DND-41 (cell line): ENCODE data around the gene MFAP2.

Source experiments
- ATAC-seq: fragments of 200-7000 bp; cut with Tn5 transposase; 3 replicates; pipeline ENCODE4 v1.9.1; 2021; ENCODE audit warnings: low read depth; ENCODE audit not compliant: insufficient read depth
- DNase-seq: peaks from one replicate; pipeline ENCODE4 v3.0.0-alpha.2; 2020
- H2AFZ ChIP-seq: 2 replicates; pipeline ENCODE4 v1.6.0; 2012; ENCODE audit warnings: low read depth, low read length
- H3K27ac ChIP-seq: 2 replicates; pipeline ENCODE4 v1.5.1; 2012; ENCODE audit warnings: low read length, inconsistent platforms
- H3K27me3 ChIP-seq: fragments of 200-600 bp; sonication (generic); 2 replicates; pipeline ENCODE4 v1.6.0; 2012; ENCODE audit warnings: low read length, mild to moderate bottlenecking, inconsistent platforms; ENCODE audit not compliant: insufficient read depth, poor library complexity
- H3K36me3 ChIP-seq: 2 replicates; pipeline ENCODE4 v1.5.1; 2012; ENCODE audit warnings: low read length, inconsistent platforms; ENCODE audit not compliant: insufficient read depth
- H3K4me1 ChIP-seq: 2 replicates; pipeline ENCODE4 v1.5.1; 2012; ENCODE audit warnings: mild to moderate bottlenecking, low read length; ENCODE audit not compliant: insufficient read depth
- H3K4me2 ChIP-seq: 2 replicates; pipeline ENCODE4 v1.6.0; 2012; ENCODE audit warnings: mild to moderate bottlenecking, moderate library complexity, low read length, inconsistent platforms; ENCODE audit not compliant: insufficient read depth
- H3K4me3 ChIP-seq, 2 experiments: fragments of 200-600 bp in 1 of 2; shearing (Covaris generic) in 1 of 2; 2 replicates each; pipeline ENCODE4 v1.5.1; 2012 to 2016; ENCODE audit warnings: inconsistent platforms in 2 of 2, low read length in 2 of 2, mild to moderate bottlenecking in 2 of 2, low read depth in 1 of 2, moderate library complexity in 1 of 2
- H3K79me2 ChIP-seq: 2 replicates; pipeline ENCODE4 v1.6.0; 2012; ENCODE audit warnings: low read length, inconsistent platforms; ENCODE audit not compliant: insufficient read depth
- H3K9ac ChIP-seq: 2 replicates; pipeline ENCODE4 v1.6.0; 2012; ENCODE audit warnings: low read depth, mild to moderate bottlenecking, inconsistent platforms, low read length, moderate library complexity
- H3K9me3 ChIP-seq: 2 replicates; pipeline ENCODE4 v1.5.1; 2012; ENCODE audit warnings: low read length, moderate library complexity, mild to moderate bottlenecking, inconsistent platforms; ENCODE audit not compliant: insufficient read depth, severe bottlenecking
- H4K20me1 ChIP-seq: 2 replicates; pipeline ENCODE4 v1.6.0; 2012; ENCODE audit warnings: low read length; ENCODE audit not compliant: insufficient read depth
- CTCF ChIP-seq: IDR thresholded peaks from 2 replicates; pipeline ENCODE4 v1.5.1; 2012; ENCODE audit warnings: borderline replicate concordance, low read length, moderate library complexity, mild to moderate bottlenecking; ENCODE audit not compliant: poor library complexity, severe bottlenecking; ENCODE audit errors: extremely low read depth
- EZH2 ChIP-seq: IDR thresholded peaks from 3 replicates; pipeline ENCODE4 v1.6.1; 2012; ENCODE audit warnings: borderline replicate concordance, low read depth, mild to moderate bottlenecking, moderate library complexity, low read length, inconsistent platforms; ENCODE audit not compliant: severe bottlenecking

MFAP2 gene

DNA sequence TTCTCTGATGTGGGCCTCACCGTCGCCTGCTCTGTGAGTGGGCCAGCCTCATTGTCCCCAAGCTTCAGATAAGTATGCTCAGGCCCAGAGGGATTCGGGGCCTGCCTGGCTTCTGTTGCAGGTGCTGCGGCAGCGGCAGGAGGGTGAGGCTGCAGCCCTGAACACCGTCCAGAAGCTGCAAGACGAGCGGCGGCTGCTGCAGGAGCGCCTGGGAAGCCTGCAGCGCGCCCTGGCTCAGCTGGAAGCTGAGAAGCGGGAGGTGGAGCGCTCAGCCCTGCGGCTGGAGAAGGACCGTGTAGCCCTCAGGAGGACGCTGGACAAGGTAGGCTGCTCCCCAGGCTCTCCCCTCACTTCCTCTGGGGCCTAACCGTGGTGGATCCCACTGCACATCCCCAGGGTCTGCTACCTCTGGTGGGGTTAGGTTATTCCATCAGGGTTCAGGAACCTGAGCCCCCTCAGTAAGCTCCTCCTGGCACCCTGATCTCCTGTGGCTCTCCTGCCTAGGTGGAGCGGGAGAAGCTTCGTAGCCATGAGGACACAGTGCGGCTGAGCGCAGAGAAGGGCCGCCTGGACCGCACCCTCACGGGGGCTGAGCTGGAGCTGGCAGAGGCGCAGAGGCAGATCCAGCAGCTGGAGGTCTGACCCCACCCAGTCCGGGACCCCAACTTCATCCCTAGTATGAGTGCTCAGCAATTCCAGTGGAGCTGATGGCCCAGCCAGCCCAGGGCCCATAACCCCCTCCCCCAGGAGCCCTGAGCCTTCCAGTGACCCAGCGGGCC is 10.1 kb downstream of the MFAP2 start:
- no peak overlapping the region for H3K4me2 ChIP-seq
- no peak overlapping the region for H3K9ac ChIP-seq
- no peaks in the 10 kb centered on the region for H3K79me2 ChIP-seq
- peaks cover 10% of the 10 kb centered on the region for H3K36me3 ChIP-seq
- H3K27ac ChIP-seq = no peak overlapping the region
- ATAC-seq (no peak), DNase-seq (no peak)
- no peaks in the 10 kb centered on the region for H3K9me3 ChIP-seq
- H2AFZ ChIP-seq = no peak overlapping the region
- no peaks in the 10 kb centered on the region for H3K4me1 ChIP-seq
- TF ChIP-seq CTCF = no peak
- TF ChIP-seq EZH2 = no peak
- no peaks in the 10 kb centered on the region for H3K27me3 ChIP-seq
- no peak overlapping the region for H3K4me3 ChIP-seq
- no peaks in the 10 kb centered on the region; the same call in 1 of the 2 replicates for H4K20me1 ChIP-seq

DNA sequence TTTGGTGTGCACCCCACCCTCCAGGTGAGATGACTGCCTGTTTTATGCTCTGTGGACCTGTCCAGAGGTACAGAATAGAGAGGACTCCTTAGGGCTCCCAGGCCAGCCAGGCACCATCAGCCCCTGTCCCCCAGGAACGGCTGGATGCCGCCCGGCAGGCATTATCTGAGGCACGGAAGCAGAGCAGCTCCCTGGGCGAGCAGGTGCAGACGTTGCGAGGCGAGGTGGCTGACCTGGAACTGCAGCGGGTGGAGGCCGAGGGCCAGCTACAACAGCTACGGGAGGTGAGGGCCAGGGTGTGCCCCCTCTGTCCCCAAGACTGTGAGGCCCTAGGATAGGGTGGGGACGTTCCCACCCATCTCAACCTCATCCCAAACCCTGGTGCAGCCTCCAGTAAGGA is 10.8 kb downstream of the MFAP2 start:
- no peak overlapping the region for H3K4me3 ChIP-seq
- ATAC-seq (no peak), DNase-seq (no peak)
- H3K9ac ChIP-seq = no peak overlapping the region
- TF ChIP-seq EZH2 (no peak), CTCF (no peak)
- no peaks in the 10 kb centered on the region for H3K9me3 ChIP-seq
- H2AFZ ChIP-seq = no peak overlapping the region
- H3K27me3 ChIP-seq = no peaks in the 10 kb centered on the region
- H3K27ac ChIP-seq = no peak overlapping the region
- H3K36me3 ChIP-seq = peaks cover 14% of the 10 kb centered on the region
- no peaks in the 10 kb centered on the region for H3K79me2 ChIP-seq
- H3K4me1 ChIP-seq = no peaks in the 10 kb centered on the region
- H3K4me2 ChIP-seq = no peak overlapping the region
- H4K20me1 ChIP-seq = no peaks in the 10 kb centered on the region; the same call in 1 of the 2 replicates

DNA sequence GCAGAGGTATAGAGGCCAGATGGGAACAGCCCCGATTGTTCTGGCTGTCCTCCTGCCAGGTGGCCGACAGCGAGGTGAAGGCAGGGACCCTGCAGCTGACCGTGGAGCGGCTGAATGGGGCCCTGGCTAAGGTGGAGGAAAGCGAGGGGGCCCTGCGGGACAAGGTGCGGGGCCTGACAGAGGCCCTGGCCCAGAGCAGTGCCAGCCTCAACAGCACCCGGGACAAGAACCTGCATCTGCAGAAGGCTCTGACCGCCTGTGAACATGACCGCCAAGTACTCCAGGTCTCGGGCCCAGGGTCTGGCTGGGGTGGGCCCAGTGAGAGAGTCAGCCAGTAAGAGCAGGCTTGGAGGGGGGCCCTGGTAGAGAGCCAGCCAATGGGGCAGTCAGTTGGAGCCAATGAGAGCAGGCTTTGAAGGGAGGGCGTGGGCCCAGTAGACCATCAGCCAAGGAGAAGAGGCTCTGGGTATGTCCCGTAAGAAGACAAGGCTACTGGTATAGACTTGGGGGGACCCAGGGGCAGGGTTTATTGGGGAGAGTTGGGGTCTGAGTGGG is 11.3 kb downstream of the MFAP2 start:
- H4K20me1 ChIP-seq = no peaks in the 10 kb centered on the region; the same call in 1 of the 2 replicates
- H3K36me3 ChIP-seq = peaks cover 14% of the 10 kb centered on the region
- H3K4me3 ChIP-seq = no peak overlapping the region
- H3K4me1 ChIP-seq = no peaks in the 10 kb centered on the region
- no peaks in the 10 kb centered on the region for H3K9me3 ChIP-seq
- ATAC-seq (no peak), DNase-seq (no peak)
- H3K27ac ChIP-seq = no peak overlapping the region
- TF ChIP-seq EZH2 (no peak), CTCF (no peak)
- no peak overlapping the region for H2AFZ ChIP-seq
- H3K79me2 ChIP-seq = no peaks in the 10 kb centered on the region
- H3K9ac ChIP-seq = no peak overlapping the region
- H3K4me2 ChIP-seq = no peak overlapping the region
- H3K27me3 ChIP-seq = no peaks in the 10 kb centered on the region
